DMS 273 (cell line): ENCODE results near the gene OMA1.
A peak's percentile ranks its signal among the peaks of the same experiment; 100 is the strongest.
"Not testable (repeated sequence)": the region's sequence is repeated elsewhere in the genome, so short reads cannot be mapped to it uniquely, and the experiment has no call there.

Experiments
- DNase-seq: peaks from one replicate; lab custom pipeline; 2025; ENCODE audit not compliant: unreplicated experiment; lab: John Stamatoyannopoulos, UW

The OMA1 gene

GRCh38 chr1:58528518-58528917 lies 18.0 kb downstream of the OMA1 start:
- DNase-seq: no peak

GRCh38 chr1:58524353-58524945 lies 22.1 kb downstream of the OMA1 start:
- DNase-seq: no peak

DNA sequence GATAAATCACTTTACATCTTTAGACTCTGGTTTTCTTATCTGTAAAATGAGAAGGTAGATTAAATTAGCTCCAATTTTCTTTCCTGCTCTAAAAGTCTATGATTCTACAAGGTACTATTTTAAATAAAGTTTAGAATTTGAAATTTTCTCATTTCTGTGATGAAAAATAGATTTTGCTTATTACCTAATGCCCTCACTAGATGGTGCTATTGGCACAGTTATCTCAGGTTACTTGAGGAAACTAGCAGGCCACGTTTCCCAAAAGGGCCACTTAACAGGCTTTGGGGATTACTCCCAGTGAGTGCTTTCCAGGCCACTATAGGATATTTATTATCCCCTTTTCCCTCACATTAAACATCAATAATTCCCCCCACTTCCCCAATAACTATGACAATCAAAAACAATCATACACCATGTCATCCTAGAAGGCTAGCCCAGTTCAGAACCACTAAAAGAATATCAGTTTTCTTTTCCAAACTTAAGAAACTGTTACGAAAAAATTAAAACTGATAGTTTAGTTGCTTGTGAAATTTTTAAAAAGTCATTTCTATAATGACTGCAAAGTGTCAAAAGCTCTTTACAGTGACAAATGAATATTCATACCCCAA lies 30.6 kb downstream of the OMA1 start:
- peak; percentile 87 for DNase-seq

- no peak for DNase-seq
These were observed 32.6 kb downstream of the OMA1 start for GRCh38 chr1:58513956-58514355.

DNA sequence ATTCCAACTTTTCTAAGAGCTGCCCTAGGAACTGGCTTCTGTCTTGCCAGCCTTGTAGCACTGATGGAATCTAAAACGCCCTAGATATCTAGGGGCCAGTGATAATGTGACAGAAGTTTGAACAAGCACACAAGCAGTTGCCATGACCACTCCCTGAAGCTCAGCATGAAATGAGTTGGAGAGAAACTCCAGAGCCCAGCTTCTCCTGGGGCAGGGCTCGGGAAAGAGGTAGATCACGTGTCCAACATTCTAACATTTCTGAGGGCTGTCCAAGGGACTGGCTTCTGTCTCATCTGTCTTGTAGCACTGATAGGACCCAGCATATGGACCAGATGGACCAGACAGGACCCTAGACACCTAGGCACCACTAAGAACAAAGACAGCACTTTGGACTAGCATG lies 37.9 kb downstream of the OMA1 start:
- no peak for DNase-seq

DNA sequence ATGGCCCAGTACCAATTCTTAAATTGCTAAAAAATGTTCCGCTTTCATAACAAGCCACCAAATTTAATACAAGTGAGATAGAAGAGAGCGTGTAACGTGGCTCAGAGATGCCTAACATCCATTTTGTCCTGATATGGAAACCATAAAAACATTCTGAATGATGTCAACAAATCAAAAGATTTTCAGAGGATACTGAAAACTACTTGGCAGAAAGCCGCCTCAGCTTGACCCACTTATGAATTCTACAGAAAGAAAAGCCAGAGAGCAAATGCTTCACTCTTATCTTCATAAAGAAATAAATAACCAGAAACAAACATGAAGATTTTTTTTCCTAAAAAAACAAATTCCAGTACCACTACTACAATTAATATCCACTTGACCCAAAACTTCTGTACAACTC lies 41.2 kb downstream of the OMA1 start:
- DNase-seq: no peak

DNA sequence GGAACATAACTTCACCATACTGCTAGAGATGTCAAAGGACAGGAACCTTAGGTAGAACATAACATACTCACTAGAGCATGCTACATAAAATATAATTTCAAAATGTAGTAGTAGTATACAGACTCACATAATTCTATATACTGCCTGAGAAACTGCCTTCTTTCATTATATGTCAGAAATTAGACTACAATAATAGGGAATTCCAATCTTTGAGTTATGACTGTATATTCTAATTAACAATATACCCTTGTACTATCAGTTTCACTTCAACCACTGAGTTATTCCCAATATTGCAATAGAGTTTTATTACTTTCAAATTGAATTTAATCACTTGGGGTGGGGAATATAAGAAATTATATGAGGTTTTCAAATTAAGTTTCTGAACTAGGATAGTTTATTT lies 44.0 kb downstream of the OMA1 start:
- no peak for DNase-seq

GRCh38 chr1:58500043-58500442 lies 46.5 kb downstream of the OMA1 start:
- no peak for DNase-seq

- DNase-seq: no peak
These were observed 49.0 kb downstream of the OMA1 start for GRCh38 chr1:58497499-58497898.

GRCh38 chr1:58496042-58496441 lies 50.5 kb downstream of the OMA1 start:
- no peak for DNase-seq

DNA sequence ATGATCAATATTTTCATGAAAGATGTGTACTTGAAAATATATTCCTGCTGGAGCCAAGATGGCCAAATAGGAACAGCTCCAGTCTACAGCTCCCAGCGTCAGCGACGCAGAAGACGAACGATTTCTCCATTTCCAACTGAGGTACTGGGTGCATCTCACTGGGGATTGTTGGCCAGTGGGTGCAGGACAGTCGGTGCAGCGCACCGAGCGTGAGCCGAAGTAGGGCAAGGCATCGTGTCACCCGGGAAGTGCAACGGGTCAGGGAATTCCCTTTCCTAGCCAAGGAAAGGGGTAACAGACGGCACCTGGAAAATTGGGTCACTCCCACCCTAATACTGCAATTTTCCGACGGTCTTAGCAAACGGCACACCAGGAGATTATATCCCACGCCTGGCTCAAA lies 57.6 kb downstream of the OMA1 start:
- DNase-seq: not testable (repeated sequence)

DNA sequence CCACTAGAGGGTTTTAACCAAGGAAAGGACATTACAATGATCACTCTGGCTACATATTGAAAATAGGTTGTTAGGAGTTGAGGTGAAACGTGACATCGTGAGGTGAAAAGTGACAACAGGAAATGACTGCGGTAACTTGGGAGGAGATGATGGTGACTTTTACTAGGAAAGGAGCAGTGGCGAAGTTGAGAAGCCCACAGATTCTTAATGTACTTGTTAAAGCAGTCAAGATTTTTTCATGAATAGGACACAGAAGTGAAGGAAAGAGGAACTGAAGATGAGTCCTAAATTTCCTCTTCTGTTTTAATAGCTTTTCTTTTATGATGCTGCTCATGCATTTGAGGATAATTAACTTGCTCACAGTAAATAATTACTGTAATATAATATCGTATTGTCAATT lies 59.5 kb downstream of the OMA1 start:
- DNase-seq: no peak

- DNase-seq: no peak
These were observed 64.6 kb downstream of the OMA1 start for GRCh38 chr1:58481962-58482361.

DNA sequence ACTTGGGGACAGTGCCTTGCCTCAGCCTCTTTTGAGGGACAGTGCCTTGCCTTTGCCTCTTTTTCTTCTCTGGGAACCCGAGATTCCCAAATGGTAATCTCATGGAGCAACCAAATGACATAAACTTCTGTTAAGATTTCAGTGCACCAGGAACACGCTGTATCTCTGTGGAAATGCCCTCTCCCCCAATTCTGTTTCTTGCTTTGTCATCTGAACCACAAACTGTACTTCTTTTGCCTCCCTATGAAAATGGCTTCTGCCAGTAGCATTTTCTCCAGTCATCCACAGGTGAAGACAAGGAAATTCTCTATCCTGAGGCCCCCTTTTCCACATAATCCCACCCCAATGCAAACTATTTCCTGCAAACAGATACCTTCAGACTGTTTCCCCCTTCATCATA lies 66.3 kb downstream of the OMA1 start:
- no peak for DNase-seq

- DNase-seq: no peak
These were observed 69.1 kb downstream of the OMA1 start for GRCh38 chr1:58477390-58477789.

DNA sequence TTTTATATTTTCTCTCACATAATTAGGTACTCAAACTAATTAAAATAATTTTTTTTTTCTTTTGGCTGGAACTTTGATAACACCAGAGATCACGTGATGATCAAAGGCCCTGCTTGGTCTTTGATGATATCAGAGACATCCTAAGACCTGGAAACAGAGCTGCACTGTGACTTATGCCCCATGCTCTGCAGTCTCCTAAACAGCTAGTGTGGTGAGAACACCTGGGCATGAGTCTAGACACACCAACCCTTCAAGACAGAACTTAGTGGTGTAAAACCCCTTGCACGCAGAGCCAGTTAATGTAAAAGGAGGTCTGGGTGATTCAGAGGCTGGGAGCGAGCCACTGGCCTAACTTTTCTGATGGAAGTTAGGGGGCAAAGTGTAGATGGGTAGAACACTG lies 70.3 kb downstream of the OMA1 start:
- DNase-seq: no peak

- DNase-seq: no peak
These were observed 77.0 kb downstream of the OMA1 start for GRCh38 chr1:58469476-58469875.

GRCh38 chr1:58469016-58469415 lies 77.5 kb downstream of the OMA1 start:
- no peak for DNase-seq

DNA sequence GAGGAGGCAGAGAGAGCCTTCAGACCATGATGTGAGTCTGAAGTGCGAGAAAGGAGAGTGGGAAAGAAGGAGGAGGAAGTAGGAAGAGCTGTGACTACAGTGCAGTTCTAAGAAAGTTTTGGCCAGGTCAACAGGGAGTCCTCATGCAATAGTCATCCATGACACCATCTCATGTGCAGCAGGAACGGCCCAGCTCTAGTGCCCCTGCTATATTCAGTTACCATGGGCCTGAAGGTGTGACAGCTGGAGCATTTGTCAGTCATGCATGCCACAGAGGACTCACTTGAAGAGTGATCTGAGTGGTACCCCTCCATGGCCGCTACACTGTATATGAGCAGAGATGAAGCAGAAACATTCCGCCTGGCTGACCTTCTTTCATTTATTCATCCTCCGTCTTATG lies 77.9 kb downstream of the OMA1 start:
- no peak for DNase-seq

DNA sequence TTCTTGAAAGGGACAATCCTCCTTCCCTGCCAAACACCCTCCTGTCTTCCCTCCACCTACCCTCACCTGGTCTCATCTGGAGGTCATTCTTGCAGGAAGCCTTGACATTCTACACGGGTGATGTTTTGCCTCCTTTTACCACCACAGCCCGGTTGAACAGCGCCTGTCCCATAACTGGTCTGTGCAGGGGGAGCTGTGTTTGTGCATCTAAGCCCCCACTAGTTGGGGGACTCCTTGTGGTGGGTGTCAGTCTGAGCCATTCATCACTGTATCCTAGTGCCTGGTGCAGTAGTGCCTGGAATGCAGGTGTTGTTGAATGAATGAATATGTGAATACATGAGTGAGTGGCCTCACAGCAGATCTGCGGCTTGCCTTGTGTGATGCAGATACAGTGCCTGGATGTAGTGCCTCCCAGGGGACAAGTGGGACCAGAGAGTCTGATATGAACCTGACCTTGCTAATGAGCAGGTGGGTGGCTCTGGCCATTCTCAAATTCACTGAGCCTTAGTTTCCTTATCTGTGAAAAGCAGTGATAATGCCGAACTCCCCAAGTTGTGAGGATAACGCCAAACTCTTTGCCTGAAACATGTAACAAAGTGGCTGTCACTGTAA lies 79.8 kb downstream of the OMA1 start:
- no peak for DNase-seq

- DNase-seq: no peak
These were observed 80.5 kb downstream of the OMA1 start for GRCh38 chr1:58465825-58466629.

GRCh38 chr1:58465176-58465575 lies 81.3 kb downstream of the OMA1 start:
- DNase-seq: no peak
